ENCODE measurements around the gene NRIP1.

GRCh38 chr21:15057285-15057684, 7.5 kb downstream of the NRIP1 start:
- no peak for TF ChIP-seq CTCF (optimal IDR thresholded peaks at IDR 0.05 in 1 of 3, IDR thresholded peaks at IDR 0.05 in 1 of 3, conservative IDR thresholded peaks at IDR 0.05 in 1 of 3; ENCODE audit: extremely low read depth in 1 of 3, insufficient read depth in 2 of 3, low read length in 3 of 3)
- no peak for TF ChIP-seq EZH2 (IDR thresholded peaks at IDR 0.05; ENCODE audit: low read length)
